Peyer's patch (tissue), 4 donors: ENCODE data around the gene OR4F15. TPM values are rescaled to one million over a fixed set of nuclear protein-coding genes. Genes with fewer than 3 reads are reported as not detected.

Experiments
- DNase-seq, 3 donors: peaks; one replicate each; pipeline ENCODE4 v3.0.0-alpha.2; 2017 to 2019
- H3K27ac ChIP-seq, 4 donors: fragments of 200-600 bp; sonication (generic); one replicate each; pipeline ENCODE4 v1.5.1; 2016 to 2019
- H3K27me3 ChIP-seq, 2 donors: fragments of 200-600 bp; sonication (generic); one replicate each; pipeline ENCODE4 v1.5.1; 2019
- H3K36me3 ChIP-seq, 3 donors: fragments of 200-600 bp; sonication (generic); one replicate each; pipeline ENCODE4 v1.5.1; 2016 to 2019
- H3K4me1 ChIP-seq, 4 donors: fragments of 200-600 bp; sonication (generic); one replicate each; pipeline ENCODE4 v1.5.1; 2016 to 2019
- H3K4me3 ChIP-seq, 4 donors: fragments of 200-600 bp; sonication (generic); 1 replicate in 3 of 4; 2 replicates in 1 of 4; pipeline ENCODE4 v1.5.1; 2016 to 2019; ENCODE audit warnings: mild to moderate bottlenecking in 1 of 4
- H3K9me3 ChIP-seq, 4 donors: fragments of 200-600 bp; sonication (generic); one replicate each; pipeline ENCODE4 v1.5.1; 2016 to 2019; ENCODE audit warnings: mild to moderate bottlenecking in 1 of 4
- CTCF ChIP-seq, 6 experiments: fragments of 450-650 bp in 4 of 6; fragments of 200-600 bp in 2 of 6; sonication (generic) in 1 of 6; IDR thresholded peaks; one replicate each; pipeline ENCODE4 v1.5.1; 2017 to 2019; ENCODE audit warnings: antibody characterized with exemption in 6 of 6, mild to moderate bottlenecking in 3 of 6, moderate library complexity in 1 of 6
- POLR2A ChIP-seq, 2 donors: fragments of 450-650 bp; IDR thresholded peaks; one replicate each; pipeline ENCODE4 v1.5.1; 2017; ENCODE audit warnings: antibody characterized with exemption in 2 of 2, mild to moderate bottlenecking in 2 of 2, moderate library complexity in 2 of 2
- total RNA-seq, 4 donors: library from RNA; depleted of rRNA; stranded (reverse); fragments of >200 nt; gene quantifications; one replicate each; pipeline ENCODE4 v1.1.0, GENCODE V29; 2016

Gene OR4F15
- total RNA-seq, 4 donors from 2014 or later, result not detected

- TF ChIP-seq POLR2A (IDR thresholded peaks at IDR 0.05) (no peak), CTCF (IDR thresholded peaks at IDR 0.05) (no peak)
Observed at GRCh38 chr15:101810876-101811275, 1.1 kb upstream of the OR4F15 start.

GRCh38 chr15:101813803-101814534, 2.0 kb downstream of the OR4F15 start:
- Histone ChIP-seq H3K4me1 (no peaks in the 10 kb centered on the region), H3K27me3 (no peaks in the 10 kb centered on the region), H3K9me3 (no peaks in the 10 kb centered on the region), H3K4me3 (no peak overlapping the region), H3K27ac (no peak overlapping the region), H3K36me3 (no peaks in the 10 kb centered on the region)
- no peak for DNase-seq
- TF ChIP-seq CTCF (IDR thresholded peaks at IDR 0.05), result no peak

More at GRCh38 chr15:101810876-101811275, 1.1 kb upstream of the OR4F15 start:
- no peak for DNase-seq
- Histone ChIP-seq H3K4me3 (no peak overlapping the region), H3K9me3 (no peaks in the 10 kb centered on the region), H3K27ac (no peak overlapping the region), H3K36me3 (no peaks in the 10 kb centered on the region), H3K27me3 (no peaks in the 10 kb centered on the region), H3K4me1 (no peaks in the 10 kb centered on the region)

GRCh38 chr15:101820781-101821180, 8.8 kb downstream of the OR4F15 start:
- Histone ChIP-seq H3K27me3 (no peaks in the 10 kb centered on the region), H3K36me3 (no peaks in the 10 kb centered on the region), H3K9me3 (no peaks in the 10 kb centered on the region), H3K4me1 (no peaks in the 10 kb centered on the region), H3K27ac (no peak overlapping the region), H3K4me3 (no peak overlapping the region)
- no peak for DNase-seq
- TF ChIP-seq CTCF (IDR thresholded peaks at IDR 0.05) (no peak), POLR2A (IDR thresholded peaks at IDR 0.05) (no peak)

- no peaks in the 10 kb centered on the region for H3K4me1 ChIP-seq
- H3K4me3 ChIP-seq, result no peak overlapping the region
Observed at GRCh38 chr15:101827257-101827656, 15.3 kb downstream of the OR4F15 start.

GRCh38 chr15:101828774-101829173, 16.8 kb downstream of the OR4F15 start:
- no peak for DNase-seq
- H3K27ac ChIP-seq, result no peak overlapping the region
- H3K4me3 ChIP-seq, result no peak overlapping the region
- H3K9me3 ChIP-seq, result peaks cover 0 to 5% (median 0%) of the 10 kb centered on the region in 4 donors
- H3K36me3 ChIP-seq, result no peaks in the 10 kb centered on the region
- no peaks in the 10 kb centered on the region for H3K27me3 ChIP-seq
- no peaks in the 10 kb centered on the region for H3K4me1 ChIP-seq
- TF ChIP-seq POLR2A (IDR thresholded peaks at IDR 0.05) (no peak), CTCF (IDR thresholded peaks at IDR 0.05) (no peak)

More at GRCh38 chr15:101827257-101827656, 15.3 kb downstream of the OR4F15 start:
- Histone ChIP-seq H3K36me3 (no peaks in the 10 kb centered on the region), H3K27ac (no peak overlapping the region), H3K9me3 (peaks cover 0 to under 1% (median 0%) of the 10 kb centered on the region in 4 donors), H3K27me3 (no peaks in the 10 kb centered on the region)
- TF ChIP-seq POLR2A (IDR thresholded peaks at IDR 0.05) (no peak), CTCF (IDR thresholded peaks at IDR 0.05) (no peak)
- no peak for DNase-seq
